CD4-positive, alpha-beta T cell treated with Interleukin-10 for 1 hour (primary cell): ENCODE data around the gene POT1.

Experiments used
- DNase-seq: peaks from one replicate; pipeline ENCODE4 v3.0.0-alpha.2; 2020

The POT1 gene

DNA sequence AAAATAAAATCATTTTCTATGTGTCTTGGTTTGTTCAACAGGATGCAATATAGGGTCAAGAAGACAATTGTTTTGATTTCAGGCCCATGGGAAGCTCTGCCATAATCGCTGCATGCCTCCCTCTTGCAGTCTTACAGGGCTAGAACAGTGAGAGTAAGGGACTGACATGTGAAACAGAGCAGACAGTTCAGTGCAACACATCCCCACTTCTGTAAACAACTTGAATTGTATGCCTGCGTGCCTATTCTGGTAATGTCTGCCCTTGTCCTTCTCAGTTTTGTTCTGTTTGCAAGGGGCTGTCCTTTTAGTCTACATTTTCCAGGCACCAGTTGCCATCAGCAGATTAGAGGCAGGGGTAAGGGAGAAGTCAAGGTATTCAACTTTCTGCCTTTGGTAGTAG is 129.2 kb downstream of the POT1 start:
- no peak for DNase-seq

DNA sequence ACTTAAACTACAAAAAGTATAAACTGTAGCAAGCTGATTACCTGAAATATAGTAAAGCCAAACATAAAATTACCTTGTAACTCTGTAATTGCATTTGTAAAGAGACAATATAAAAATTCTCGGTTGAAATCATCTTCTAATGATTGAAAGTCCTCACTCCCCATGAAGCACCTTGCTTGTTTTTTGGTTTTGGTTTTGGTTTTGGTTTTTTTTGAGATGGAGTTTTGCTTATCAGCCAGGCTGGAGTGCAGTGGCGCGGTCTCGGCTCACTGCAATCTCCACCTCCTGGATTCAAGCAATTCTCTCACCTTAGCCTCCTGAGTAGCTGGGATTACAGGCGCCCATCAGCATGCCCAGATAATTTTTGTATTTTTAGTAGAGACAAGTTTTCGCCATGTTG is 130.2 kb downstream of the POT1 start:
- no peak for DNase-seq

DNA sequence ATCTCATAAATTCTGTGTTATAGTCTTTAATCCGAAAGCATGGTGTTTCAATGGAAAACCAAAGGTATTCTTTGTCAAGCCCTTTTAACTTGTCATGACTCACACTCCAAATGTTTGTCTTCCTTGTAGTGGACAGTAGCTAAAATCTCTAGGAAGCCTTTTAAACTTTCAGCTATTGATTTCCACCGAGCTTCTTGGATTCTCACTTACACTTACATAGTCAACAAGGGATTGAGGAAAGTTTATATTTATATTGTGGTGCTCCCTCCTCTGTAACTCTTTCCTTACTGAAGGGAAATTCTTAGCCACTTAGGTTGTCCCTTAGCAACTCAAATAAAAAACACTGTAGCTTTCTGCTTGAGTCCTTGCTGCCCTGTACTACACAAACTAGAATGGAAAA is 132.9 kb downstream of the POT1 start:
- no peak for DNase-seq

- no peak for DNase-seq
Measured at GRCh38 chr7:124792696-124793095, 136.9 kb downstream of the POT1 start.

DNA sequence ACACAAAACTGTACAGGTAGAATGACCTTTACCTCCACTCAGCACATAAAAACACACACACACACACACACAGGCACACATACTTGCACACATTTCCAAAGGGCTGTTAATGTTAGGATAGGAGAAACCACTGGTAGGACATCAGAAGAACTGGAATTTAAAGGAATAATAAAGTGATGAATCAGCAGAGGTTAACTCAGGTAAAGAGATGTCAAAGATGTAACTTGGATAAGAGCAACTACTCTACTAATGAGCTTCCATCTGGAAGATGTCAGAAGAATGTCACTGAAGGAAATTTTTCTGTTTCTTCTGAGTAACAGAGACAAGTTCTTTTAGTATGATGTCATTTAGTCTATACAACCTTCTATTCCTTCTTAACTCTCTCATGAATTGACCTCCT is 137.6 kb downstream of the POT1 start:
- no peak for DNase-seq

DNA sequence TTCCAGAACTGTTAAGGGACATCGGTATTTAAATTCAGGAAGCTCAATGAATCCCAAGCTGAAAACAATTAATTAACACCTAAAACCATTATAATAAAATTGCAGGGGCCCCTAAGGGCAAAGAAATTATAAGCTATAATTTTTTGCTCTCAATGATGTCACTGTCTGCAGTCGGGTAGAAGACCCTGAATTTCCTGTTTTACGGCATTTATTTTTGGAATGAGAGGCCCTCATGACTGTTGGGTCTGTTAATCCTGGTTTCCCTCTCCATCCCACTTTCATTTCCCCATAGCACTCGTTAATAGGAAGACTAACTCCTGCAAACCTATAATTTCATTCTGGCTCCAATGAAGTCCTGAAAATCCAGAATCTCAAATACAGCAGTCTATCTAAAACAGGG is 138.2 kb downstream of the POT1 start:
- DNase-seq = no peak

GRCh38 chr7:124790645-124791044 is 139.0 kb downstream of the POT1 start:
- DNase-seq = no peak

DNA sequence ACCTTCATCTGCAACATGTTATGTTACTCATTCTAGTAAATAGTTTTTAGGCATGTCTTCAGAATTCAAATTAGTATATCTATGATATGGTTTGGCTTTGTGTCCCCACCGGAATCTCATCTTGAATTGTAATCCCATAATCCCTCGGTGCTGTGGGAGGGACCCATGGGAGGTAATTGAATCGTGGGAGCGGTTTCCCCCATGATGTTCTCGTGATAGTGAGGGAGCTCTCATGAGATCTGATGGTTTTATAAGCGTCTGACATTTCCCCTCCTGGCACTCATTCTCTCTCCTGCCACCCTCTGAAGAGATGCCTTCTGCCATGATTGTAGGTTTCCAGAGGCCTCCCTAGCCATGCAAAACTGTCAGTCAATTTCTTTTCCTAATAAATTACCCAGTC is 143.6 kb downstream of the POT1 start:
- no peak for DNase-seq

DNA sequence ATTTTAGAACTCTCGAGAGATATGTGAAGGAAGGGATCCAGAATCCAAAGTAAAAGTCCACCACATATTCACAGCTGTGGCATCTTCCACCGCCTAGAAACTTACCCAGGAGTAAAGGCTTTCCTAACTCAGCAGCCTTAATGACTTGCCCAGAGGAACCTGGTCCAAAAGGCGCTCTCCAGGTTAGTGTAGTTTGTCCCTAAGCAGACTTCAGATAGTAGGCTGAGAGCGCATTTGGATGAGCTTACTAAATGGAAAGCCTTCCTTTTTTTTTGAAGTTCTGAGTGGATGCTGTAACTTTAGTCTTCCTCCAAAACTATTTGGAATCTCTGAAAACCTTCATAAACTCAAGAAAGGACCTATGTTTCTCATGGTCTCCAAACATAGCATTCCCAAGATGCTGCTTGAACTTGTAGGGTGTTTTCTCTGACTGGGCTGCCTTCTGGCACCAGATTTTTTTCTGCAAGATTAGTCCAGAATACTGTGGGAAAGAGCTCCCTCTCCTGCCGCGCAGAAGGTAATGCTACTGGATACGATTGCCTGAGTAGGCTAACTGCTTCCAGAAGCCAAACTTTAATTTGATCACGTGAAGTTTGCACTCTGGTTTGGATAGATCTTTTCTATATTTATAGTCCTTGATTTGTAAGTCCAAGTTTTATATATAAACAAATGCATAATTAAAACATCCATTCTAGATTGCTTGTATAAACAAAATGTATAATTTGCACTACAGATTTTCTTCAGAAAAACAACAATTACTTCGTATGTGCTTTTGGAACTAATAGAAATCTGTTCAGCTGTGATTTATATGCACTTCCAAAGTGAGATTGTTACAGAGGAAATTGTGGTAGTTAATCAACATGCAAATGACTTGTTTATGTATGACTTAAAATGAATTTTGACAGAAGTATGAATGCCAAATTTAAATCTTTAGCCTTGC is 144.5 kb downstream of the POT1 start:
- peak; percentile 8 for DNase-seq

DNA sequence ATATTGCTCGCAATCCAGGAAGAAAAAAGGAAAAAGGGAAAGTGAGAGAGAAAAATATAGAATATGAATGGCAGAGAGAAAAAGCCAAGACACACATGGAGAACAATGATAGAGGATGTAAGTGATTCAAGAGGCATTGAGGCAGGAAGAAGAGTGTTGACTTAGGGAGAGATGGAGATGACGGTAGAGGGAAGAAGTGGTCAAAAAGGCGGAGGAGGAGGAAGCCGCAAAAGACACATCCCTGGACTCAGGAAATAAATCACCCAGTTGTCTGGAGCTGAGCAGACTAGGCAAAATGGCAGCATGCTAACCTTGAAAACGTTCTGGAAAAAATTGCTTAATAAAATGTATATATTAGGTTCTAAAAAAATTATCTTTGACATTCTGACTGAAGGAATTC is 146.4 kb downstream of the POT1 start:
- DNase-seq = no peak

DNA sequence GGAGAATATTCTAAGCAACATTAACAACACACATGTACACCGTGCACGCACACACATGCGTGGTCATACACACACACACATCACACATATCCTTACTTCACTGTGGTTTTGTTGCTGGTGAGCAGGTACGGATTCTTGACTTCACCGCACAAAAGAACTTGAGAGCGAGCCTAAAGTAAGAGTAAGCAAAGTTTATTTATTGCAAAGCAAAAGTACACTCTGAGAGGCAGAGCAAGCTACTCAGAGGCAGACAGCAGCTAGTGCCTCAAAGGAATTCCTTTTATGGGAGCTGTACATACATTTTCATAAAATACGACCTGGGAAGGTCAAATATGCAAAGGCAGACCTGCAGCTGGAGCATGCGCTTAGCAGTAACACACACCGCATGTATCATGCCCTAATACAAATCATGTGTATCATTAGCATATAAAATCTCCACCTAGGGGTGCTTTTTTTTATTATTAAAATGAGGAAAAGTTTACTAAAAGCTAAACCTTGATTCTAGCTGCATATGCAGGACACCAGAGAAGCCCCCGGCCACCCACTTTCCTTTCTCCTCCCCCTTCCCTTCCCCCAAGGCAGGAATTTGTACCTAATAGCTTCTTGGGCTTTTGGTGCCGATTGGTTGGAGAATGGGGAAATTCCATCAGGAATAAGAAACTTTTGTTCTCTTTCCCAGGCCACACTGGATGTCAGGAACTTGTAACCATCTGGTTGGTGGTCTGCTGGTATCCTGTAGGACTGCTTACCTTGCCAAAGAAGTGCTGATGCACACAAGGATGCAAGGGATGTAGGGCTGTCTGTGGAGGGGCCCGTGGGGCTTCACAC is 147.5 kb downstream of the POT1 start:
- no peak for DNase-seq

- no peak for DNase-seq
Measured at GRCh38 chr7:124781418-124781817, 148.2 kb downstream of the POT1 start.

- DNase-seq = no peak
Measured at GRCh38 chr7:124780608-124781007, 149.0 kb downstream of the POT1 start.

- DNase-seq = no peak
Measured at GRCh38 chr7:124780056-124780455, 149.6 kb downstream of the POT1 start.

GRCh38 chr7:124779620-124780019 is 150.0 kb downstream of the POT1 start:
- DNase-seq = no peak

- DNase-seq = no peak
Measured at GRCh38 chr7:124779194-124779593, 150.4 kb downstream of the POT1 start.

DNA sequence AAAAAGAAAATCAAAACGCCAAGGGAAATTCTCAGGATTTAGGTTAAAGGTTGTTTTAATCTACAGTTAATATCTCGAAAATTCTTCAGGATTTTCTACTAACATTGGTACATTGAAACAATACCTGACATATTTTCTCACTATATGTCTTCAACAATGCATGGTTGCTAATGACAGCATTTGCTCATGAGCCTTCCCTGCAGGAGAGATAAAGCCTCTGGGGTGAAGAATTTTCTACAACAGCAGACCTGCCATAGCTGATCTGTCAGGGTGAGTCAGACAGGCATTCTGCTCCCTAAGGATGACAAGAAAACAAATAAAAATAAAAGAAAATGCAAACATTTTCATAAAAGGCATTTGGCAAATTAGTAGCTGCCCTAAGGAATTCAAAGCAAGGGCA is 152.4 kb downstream of the POT1 start:
- DNase-seq = no peak

- DNase-seq = no peak
Measured at GRCh38 chr7:124776153-124776552, 153.5 kb downstream of the POT1 start.

DNA sequence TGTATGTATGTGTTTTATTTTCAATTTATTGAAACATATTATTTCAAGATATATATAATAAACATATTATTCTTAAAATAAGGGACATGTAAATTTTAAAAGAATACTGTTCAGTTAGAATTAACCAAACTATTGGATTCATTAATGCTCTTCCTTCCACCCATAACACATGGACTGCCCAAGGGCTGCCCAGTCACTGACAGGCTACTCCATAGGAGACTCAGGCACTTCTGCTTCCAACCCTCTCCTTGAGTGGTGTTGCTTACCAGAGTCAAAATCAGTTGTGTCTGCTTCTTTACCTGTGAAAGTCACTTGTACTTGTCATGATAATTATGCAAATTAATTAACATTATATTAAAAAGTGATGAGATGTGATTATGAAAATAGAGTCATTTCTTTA is 154.2 kb downstream of the POT1 start:
- no peak for DNase-seq

DNA sequence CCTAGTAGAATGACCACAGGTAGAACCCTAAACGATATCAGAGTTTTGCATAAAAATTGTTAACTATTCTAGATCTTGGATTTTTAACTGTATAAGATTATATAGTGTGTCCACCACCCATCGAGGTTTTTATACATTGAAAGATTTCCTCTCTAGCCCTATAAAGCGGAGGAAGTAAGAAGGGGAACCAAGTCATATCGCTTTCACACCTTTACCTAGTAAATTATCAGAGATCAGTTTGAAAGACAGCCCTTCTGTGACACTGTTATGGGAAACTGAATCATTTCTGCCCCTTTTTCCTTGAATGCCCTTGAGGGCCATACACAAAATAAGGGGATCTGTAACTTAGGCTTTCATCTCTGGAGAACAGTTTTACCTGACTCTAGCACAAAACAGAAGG is 155.7 kb downstream of the POT1 start:
- DNase-seq = no peak

DNA sequence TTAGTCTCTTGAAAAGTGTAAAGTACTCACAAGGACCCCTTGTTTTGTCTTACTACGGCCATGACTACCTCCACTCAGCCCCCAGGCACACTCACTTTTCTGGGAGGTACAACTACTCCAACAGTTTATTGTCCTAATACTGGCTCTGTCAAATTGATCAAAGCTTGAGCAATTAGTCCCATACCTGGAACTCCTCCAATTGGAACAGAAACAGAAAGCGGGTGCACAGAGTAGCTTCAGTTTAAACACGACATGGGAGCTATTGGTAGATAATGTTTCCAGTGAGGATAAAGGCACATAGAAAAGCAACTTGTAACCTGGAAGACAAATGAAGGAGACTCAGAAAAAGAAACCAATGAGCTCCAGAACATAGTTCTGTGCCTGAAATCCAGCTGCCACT is 156.3 kb downstream of the POT1 start:
- DNase-seq = no peak
